ENCODE measurements around the gene ADH4.
"Not testable (repeated sequence)": the region's sequence is repeated elsewhere in the genome, so short reads cannot be mapped to it uniquely, and the experiment has no call there.

DNA sequence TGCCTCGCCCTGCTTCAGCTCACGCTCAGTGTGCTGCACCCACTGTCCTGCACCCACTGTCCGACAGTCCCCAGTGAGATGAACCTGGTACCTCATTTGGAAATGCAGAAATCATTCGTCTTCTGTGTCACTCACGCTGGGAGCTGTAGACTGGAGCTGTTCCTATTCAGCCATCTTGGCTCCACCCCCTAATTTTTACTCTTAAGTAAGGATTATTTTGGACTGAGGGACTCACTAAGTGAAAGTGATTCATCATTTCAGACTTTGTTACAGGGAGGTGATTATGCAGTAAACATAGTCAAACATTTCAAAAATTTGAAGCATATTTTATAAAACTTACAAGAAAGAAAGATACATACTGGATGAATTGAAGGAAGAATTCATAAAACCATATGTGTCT, 44.3 kb downstream of the ADH4 start:
- TF ChIP-seq, protein P1, sequence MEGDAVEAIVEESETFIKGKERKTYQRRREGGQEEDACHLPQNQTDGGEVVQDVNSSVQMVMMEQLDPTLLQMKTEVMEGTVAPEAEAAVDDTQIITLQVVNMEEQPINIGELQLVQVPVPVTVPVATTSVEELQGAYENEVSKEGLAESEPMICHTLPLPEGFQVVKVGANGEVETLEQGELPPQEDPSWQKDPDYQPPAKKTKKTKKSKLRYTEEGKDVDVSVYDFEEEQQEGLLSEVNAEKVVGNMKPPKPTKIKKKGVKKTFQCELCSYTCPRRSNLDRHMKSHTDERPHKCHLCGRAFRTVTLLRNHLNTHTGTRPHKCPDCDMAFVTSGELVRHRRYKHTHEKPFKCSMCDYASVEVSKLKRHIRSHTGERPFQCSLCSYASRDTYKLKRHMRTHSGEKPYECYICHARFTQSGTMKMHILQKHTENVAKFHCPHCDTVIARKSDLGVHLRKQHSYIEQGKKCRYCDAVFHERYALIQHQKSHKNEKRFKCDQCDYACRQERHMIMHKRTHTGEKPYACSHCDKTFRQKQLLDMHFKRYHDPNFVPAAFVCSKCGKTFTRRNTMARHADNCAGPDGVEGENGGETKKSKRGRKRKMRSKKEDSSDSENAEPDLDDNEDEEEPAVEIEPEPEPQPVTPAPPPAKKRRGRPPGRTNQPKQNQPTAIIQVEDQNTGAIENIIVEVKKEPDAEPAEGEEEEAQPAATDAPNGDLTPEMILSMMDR (IDR thresholded peaks at IDR 0.05 in 8 of 11, conservative IDR thresholded peaks at IDR 0.05 in 3 of 11), result not testable (repeated sequence)
- TF ChIP-seq POLR2A, POLR2AphosphoS5 (IDR thresholded peaks at IDR 0.05): not testable (repeated sequence)

Data from spleen (tissue), 7 donors.